ENCODE data around the gene GNB1L.
"Not testable (repeated sequence)": the region's sequence is repeated elsewhere in the genome, so short reads cannot be mapped to it uniquely, and the experiment has no call there.

GNB1L gene

DNA sequence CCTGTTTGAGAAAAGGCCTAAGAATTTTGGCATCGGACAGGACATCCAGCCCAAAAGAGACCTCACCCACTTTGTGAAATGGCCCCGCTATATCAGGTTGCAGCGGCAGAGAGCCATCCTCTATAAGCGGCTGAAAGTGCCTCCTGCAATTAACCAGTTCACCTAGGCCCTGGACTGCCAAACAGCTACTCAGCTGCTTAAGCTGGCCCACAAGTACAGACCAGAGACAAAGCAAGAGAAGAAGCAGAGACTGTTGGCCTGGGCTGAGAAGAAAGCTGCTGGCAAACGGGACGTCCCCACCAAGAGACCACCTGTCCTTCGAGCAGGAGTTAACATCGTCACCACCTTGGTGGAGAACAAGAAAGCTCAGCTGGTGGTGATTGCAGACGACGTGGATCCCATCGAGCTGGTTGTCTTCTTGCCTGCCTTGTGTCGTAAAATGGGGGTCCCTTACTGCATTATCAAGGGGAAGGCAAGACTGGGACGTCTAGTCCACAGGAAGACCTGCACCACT is 62.2 kb downstream of the GNB1L start:
- DNase-seq, result not testable (repeated sequence)

DNA sequence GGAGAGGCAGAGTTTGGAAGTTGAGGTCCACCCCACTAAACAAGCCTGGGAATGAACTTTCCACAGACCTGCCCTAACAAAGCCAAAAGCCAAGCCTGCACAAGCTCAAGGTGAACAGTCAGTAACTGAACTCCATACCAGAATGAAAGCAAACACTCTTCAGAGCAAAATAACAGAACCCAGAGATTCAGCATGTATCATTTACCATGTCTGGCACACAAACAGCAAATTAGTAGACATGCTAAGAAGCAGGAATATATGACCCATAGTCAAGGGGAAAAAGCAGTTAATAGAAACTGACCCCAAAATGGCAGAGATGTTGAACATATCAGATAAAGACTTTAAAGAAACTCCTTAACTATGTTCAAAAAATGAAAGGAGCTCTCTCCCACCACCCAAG is 62.8 kb downstream of the GNB1L start:
- no peak for DNase-seq

DNA sequence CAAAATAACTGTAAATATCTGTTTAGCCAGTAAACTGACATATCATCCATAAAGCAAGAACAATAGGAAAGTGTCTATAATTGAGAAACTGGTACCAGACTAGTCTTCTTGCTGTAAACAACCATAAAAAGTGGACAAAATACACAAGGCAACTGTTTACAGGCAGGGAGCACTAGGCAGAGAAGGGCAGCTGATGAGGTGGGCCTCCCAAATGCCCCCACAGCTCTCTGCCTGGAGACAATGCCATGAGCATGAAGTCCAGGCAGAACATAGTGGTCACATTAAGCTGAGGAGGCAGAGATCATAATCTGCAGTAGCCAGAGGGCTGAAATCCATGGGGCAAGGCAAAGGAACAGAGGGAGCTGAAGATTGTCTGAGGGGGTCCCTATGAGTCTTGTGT is 63.4 kb downstream of the GNB1L start:
- no peak for DNase-seq

DNA sequence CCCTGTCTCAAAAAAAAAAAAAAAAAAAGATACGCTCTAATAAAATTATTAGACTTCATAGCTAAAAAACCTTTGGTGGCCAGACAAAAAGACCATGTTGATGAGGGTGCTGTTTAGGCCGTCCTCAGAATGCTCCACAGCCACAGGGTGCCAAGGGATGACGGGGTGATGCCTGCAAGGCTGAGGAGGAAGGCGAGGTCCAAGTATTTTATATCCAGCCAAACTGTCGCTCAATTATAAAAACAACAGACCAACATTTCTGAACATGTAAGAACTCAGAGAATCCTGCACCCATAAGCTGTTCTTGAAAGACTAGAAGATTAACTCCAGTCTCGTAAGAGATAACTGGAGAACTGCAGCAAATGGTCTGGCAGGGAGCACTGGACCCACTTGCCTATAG is 64.8 kb downstream of the GNB1L start:
- no peak for DNase-seq

DNA sequence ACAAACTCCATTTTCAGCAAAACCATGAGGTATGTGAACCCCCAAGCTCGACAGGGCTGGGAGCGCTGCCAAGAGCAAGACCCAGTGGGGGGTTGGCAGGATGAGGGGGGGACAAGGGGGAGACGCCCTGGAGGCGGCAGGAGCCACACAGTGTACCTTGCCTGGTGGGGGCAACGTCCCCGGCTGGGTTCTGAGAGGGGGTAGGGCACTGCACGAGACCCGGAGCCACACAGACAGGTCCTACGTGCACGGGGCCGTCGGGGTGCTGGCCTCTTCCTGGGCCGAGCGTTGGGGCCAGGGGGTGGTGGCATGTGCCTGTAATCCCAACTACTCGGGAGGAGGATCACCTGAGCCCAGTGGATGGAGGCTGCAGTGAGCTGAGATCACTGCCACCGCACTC is 65.3 kb downstream of the GNB1L start:
- no peak for DNase-seq

DNA sequence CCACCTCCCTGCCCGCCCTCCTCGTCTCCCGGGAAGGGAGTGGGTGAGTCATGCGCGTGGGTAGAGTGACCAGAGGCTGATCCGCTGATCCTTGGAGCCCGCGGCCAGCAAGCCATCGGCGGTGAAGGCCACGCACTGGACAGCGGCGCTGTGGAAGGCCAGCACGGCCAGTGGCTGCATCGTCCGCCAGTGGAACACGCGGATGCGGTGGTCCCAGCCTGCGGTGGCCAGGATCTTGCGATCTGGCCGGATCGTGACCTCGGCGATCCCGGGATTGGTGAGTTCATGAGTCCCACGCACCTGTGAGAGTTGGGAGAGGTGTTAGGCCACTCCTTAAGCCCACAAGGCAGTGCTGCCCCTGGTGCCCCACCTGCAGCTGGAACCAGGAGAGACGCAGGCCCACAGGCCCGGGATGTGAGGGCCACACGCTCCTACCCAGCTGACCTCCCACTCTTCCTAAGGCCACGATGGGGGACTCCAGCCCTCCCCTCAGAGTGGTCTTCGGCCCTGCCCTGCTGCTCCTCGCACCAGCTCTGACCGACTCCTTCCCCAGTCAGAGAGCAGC is 65.9 kb downstream of the GNB1L start:
- DNase-seq, result no peak

DNA sequence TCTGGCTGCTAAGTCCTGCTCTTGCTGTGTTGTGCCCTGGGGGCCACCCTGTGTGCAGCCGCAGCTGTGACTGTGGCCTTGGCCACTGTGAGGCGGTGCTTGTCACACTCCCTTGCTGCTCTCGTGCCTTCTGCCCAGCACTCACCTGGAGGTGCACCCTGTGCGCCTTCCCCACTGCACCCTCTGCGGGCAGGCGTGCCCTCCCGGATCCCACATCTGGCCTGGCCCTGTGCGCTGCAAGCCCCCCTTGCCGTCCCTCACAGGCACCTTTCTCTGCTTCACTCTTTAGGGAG is 66.9 kb downstream of the GNB1L start:
- no peak for DNase-seq

DNA sequence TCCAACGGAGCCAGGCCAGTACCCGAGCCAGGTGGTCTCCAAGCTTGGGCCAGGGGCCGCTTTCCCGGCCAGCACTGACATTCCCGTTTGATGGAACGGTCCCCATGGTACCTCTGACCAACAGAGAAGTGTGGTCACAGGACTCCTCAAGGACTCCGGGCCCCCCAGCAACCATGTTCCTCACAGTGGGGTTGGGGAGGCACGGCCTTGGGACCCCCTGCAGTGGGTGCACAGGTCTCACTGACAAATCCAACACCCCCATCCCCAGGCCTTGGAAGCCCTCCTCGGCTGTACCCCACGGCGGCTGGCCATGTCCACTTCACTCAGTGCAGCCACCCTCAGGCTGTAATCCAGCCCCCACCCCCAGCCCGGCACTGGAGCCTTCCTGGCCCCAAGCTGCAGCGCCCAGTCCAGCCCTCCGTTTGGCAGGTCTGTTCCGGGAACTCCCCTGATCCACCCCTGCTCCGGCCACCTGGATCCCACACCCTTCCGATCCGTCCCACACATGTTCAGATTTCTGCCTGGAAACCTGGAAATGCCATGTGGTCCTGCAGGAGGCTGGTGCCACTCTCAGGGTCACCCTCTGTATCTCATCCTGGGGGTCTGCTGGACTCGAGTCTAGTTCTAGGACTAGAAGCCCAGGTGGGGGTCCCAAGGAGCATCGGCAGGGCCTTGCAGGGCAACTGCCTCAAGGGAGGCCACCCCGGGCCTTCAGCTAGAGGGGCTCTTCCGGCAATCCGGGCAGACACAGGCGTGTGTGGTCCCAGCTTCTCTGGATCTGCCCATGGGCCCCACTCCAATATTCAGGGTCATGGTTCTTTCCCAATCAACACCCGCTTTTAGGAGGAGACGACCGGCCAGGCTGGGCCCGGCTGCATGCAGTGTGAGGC is 67.5 kb downstream of the GNB1L start:
- DNase-seq, result no peak

DNA sequence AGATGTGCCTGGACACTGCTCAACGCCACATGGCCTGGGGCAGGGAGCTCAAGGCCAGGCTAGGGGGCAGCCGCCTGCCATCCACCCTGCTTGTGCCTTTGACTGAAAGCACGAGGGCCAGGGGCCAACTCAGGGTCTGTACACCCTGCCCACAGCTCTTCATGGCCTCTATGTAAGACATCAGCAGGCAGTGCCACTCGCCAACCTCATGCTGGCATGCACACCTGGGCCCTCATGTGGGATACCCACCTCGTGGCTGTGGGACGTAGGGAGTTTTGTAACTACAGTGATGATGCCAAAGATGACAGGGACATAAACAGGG is 68.4 kb downstream of the GNB1L start:
- DNase-seq, result no peak

DNA sequence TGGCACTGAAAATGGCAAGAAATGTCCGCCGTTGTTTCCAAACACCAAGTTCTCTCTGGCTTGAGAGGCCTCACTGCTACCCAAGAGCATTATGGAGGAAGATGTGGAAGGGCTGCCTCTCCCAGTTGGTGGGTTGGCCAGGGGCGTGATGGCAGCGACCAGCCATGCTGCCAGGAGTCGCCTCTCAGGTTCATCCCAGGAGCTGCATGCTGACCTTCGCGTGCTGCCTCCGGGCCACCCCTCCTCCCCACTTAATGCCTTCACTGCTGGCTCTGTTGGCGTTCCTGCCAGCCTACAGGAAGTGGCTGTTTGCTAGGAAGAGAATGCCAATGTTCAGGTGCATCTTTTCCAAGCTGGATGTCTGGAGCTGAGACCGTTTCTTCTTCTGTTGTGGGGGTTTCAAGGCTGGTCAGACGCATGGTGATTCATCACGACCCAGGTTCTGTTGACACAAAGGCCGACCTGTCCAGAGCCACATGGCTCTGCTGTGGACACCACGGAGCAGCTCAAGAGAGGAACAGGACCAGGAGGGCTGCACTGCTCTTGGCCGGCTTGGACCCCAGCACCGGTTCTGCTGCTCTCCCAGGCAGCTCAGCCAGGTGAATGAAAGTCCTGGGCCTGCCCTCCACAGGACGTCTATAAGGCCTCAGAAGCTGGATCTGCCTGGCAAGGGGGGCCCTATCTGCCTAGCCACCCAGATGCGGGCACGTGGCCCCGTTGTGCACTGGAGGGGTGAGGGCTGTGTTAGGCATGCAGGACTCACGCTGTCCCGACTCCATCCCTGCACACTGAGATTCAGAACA is 69.0 kb downstream of the GNB1L start:
- DNase-seq, result no peak

DNA sequence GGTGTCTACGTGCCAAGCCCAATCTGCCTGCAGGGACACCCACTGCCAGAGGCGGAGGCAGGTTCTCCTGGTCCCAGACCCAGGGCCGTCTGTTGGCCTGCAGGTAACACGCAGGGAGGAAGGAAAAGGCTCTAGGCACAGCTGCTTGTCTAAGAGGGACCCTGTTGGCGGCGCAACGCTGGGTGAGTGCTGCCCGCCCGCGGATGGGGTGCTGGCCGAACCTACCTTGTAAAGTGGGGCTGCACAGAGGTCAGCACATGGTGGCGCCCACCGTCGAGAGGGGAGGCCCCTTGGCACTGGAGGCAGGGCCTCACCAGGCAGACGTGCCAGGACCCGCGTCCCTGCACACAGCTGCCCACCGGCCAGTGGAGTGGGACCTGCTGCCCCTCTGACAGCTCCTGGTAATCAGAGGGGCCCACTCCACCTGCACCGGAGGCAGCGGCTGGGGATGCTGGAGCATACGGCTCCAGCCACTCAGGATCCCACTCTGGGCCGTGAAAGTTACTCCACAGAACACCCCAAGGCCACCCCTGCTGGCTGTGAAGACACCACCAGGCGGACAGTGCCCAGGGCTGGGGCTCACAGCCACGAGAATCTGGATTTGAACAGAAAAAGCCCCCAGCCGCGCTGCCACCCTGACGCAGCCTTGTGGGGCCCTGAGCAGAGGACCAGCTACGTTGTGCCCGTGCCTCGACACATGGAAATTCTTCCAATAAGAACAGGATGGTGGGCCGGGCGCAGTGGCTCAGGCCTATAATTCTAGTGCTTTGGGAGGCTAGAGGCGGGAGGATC is 70.1 kb downstream of the GNB1L start:
- no peak for DNase-seq

DNA sequence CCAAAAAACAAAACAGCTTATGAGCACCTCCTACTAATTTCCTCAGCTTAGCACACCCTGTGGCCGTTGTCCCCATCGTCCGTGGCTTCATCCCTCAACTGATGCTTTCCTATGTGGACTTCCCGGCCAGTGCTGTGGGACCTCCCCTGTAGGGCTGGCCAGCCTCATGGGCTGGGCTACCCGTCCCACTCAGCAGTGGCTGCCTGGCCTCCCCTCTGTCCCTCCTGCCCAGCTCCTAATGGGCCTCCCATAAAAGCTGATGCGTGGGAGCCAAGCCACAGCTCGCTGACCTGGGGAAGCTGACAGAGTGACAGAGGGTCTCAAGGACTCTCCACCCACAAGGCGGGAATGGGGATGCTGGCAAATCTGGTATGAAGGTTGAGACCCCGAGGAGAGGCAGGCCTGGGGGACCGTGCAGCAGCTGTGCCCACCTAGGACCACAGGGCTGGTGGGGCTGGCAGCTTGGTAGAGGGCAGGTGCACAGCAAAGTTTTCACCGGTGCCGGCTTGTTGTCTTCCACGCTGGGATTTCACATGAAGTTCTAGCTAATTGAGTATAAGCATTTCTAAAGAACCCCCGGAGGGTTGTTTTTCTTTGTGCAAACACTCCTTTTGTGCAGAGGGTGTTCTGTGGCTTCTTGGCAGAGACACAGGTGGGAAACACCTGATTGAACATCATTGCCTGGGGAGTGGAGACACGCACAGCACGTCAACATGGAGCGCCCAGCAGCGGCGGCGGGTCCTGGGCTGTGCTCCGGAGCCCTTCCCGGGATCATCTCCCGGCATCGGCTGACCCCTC is 70.9 kb downstream of the GNB1L start:
- no peak for DNase-seq

DNA sequence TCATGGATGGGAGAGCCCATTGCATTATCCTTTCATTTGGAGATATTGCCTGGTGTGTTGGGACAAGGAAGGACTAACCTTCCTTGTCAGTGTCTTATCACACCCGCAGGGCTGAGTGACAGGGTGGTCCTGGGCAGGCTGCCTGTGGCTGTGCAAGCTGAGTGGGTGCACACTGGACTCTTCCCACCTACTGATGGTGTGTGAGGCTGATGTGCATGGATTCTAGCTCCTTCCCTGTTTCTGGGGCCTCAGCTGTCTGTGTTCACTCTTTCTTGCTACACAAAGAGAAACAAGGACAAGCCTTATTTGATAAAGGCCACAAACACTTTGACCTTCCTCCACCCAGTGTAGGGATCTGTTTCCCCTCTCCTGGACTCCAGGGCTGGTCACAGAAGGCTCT is 72.1 kb downstream of the GNB1L start:
- DNase-seq, result no peak

DNA sequence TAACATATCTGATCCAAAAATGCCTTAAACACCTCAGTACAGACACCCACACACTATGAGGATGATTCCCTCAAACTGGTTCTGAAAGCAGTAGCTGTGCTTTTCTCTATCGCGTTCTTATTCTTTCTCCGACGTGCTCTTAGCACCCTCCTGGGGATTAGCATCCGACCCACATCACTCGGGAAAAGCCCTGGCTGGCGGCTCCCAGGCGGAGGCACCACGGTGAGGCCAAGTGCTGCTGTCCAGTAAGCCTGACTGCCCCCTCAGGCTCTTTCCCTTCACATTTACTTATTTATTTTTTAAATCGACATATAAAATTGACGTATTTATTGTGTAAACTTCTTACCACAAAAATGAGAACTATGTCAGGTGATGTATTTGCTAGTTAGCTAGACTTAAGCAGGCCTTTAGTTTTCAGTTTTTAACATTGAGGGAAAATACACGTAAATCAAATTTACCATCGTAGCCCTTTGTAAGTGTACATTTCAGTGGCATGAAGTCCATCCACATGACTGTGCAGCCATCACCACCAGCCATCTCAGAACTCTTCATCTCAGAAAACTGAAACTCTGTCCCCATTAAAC is 74.9 kb downstream of the GNB1L start:
- DNase-seq, result no peak

DNA sequence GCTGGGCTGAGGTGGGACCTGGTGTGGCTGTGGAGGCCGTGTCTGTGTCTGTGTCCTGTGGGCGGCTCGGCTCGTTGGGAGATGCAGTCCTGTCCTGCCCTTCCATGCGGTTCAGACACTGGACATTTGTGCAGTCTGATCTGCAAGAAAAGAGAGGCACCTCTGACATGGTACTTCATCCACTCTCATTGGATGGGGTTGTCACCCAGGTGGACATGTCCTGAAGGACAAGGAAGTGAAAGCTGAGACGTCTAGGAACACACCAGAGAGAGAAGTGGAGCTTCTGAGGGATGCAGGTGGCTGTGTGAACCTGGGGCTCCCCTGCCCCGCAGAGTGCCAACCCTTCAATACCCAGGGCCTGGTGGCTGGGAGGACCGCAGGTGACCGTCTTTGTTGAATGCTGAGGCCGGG is 75.7 kb downstream of the GNB1L start:
- DNase-seq, result no peak

DNA sequence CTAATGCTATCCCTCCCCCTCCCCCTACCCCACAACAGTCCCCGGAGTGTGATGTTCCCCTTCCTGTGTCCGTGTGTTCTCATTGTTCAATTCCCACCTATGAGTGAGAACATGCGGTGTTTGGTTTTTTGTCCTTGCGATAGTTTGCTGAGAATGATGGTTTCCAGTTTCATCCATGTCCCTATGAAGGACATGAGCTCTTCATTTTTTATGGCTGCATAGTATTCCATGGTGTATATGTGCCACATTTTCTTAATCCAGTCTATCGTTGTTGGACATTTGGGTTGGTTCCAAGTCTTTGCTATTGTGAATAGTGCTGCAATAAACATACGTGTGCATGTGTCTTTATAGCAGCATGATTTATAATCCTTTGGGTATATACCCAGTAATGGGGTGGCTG is 77.5 kb downstream of the GNB1L start:
- not testable (repeated sequence) for DNase-seq

DNA sequence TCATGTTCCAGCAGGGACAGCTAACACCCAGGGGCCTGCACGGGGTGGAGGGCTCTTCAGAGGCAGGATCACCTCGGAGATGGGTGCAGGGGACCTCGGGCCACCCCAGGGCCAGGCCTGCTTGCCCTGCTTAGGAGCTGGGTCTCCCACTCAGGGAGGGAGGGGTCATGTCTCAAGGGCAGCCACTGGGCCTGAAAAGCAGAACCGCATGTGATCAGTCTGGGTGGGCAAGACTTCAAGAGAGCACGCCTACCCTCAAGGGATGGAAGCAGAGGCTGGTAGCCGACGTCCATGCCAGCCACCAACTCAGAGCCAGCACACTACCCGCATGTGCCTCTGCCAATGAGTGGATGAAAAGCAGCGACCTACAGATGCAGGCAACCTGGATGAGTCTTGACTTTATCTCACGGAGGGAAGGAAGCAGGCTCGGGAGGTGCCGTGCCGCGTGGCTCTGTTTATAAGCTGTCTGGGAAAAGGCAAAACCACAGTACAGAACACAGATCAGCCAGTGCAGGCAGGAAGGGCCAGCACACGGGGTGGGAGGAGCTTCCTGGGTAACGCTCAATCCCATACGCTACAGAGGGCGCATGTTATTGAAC is 78.1 kb downstream of the GNB1L start:
- no peak for DNase-seq

DNA sequence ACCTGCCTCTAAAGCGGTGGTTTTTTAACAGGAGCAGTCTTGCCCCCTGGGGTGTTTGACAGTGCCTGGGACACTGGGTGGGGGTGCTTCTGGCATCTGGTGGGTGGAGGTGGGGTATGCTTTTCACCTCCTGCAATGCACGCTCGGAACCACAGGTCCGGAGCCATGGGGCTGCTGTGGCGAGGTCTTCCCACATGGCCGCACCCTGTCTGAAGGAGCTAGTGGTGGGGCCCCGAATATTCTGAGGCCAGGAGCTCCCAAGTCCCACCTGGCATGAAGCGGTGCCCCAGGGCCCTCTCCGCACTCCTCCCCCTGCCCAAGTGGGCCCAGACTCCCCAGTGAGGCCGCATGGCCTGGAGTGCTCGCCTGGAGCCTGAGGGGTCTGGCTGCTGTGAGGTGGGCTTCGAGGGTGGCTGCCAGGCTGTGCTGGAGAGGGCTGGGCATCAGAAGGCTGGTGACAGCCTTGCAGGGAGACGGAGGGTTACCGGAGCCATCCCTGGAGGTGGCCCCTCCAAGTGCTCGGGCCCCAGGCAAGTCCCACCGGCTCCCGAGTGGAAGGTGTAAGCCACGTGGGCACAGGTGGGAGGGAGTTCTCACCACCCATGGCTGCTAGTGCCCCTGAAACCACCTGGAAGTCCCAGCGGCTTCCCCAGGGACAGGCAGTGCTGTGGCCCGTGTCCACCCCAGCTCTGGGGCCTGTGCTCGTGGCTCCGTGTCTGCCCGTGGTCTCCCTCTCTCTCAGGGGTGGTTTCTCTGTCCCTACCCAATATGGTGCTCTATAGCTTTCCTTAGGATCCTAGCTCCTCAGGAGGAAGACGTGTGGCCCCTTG is 79.0 kb downstream of the GNB1L start:
- no peak for DNase-seq

DNA sequence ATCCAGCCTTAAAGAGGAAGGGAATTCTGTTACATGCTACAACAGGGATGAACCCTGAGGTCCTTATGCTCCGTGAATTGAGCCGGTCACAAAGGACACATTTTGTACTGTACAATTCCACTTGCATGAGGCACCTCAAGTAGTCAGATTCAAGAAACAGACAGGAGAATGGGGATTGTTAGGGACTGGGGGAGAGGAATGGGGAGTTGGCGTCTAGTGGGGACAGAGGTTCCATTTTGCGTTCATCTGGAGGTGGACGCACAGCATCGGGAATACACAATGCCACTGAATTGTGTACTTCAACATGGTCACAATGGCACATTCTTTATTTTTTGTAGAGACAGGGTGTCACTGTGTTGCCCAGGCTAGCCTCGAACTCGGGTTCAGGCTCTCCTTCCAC is 80.0 kb downstream of the GNB1L start:
- DNase-seq, result no peak

DNA sequence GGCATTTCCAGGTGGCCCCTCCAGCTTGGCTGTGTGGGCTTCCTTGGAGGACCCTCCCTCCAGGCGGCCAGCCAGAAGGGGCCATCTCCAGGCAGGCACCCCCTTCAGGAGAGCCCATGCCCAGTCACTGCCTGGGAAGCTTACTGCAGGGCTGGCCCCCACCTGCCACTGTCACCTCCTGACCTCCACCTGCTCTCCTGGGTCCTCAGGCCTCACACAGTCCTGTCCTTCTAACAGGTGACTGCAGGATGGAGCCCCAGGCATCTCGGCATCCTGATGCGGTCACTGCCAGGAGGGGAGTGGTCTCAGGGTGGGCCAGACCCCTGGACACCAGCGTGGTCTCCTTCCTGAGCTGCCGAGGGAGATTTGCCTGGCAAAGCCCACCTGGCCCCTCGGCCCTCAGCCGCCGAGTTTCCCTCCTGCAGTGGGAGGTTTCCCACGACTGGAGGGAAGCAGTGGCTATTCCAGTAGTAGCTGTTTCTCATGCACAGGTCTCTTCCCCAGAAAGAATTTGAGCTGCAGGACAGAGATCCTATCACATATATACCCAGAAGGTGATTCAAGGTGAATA is 81.1 kb downstream of the GNB1L start:
- DNase-seq, result no peak
